ENCODE results near the gene FGGY.

Gene FGGY

DNA sequence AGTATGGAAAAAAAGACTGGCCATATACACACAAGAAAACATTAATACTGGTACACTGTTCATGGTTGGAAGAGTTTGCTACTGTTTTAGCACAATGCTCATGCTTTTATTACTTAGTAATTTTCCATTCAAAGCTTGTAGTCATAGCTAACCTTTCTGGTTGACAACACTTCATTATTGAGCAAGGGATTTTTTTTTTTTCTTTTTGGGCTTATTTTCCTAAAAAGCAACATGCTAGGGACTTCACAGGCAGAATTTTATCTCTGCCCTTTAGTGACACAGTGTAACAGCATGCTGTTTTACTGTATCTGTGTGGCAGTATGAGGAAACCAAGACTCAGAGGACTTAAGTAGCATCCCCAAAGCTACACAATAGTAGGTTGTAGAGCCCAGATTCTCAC is 58.5 kb downstream of the FGGY start:
- DNase-seq, result no peak

DNA sequence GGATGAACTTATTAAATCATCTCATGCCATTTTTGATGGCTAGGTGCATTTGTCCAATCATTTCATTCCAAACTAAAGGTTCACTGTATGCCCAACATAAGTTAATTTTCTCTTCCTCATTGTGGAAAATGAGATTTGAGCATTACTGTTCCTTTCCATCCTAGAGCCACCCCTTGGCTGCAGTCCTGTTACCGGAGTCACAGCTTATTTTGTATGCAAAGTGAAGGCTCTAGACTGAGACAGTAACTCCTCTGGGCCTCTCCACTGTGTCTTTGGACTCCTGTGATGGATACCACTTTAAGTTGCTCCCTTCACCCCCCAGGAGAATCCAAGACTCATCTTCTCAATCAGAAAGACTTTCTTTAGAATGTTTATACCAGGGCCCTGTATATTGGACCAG is 59.7 kb downstream of the FGGY start:
- no peak for DNase-seq

DNA sequence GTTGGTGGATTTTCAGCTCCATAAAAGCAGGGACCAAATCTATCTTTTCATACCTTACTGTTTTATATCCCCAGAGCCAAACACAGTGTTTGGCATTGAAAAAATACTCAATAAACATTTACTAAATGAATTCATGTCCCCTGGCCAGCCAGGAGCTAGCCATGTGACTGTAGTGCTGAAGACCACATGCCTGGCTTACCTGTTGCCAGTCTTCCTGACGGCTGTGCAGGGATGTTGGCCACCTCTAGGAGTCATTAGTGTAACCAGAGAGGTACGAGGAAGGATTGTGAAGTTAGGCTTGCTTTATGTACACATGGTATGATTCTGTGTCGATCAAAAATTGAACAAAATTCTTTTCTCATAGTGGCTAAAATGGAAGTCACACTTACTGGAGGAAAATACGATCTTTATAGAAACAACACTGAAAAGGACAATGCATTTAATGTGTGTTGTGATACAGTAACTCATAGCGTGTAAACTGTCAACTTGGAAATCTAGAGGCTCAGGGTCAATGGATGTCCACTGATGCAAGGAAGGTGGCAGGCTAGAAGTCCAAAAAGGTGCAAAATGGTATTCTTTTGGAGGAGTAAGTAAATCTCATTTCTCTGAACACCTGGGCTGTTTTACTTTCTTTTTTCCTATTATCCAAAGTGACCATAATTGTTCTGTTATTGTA is 60.9 kb downstream of the FGGY start:
- no peak for DNase-seq

DNA sequence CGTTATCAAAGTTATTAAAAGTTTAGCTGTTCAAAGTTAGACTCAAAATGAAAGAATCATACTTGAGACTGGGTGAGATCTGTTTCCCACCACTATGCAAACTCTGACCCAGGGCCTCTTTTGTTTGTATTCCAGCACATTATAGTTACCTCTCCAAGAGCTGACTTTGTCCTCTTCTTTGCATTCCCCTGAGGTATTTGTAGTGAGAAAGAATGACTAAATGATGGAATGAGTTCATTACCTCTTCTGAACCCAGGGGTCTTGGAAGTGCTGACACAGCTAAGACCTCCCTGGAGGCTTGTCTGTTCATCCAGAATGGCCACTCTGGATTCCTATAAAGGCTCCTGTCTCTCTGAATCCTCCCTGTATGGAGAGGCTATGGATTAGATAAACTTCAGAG is 62.4 kb downstream of the FGGY start:
- DNase-seq, result no peak

DNA sequence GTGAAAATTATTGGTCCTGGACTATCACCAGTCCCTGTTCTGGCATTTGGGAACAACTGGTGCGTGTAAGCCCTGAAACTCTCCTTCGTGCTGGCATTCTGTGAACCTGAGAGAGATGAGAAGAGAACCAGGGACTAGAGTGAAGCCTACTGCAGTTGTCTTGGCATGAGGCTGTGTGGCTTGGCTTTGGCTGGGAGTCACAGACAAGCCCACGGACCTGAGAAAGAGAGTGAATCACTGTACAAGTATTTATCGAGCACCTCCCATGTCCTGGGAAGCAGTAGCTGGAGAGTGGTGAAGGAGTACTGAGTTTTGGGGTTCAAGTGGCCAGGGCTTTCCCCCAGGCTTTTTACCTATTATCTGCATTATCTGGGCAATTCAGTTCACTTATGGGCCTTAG is 63.3 kb downstream of the FGGY start:
- no peak for DNase-seq

DNA sequence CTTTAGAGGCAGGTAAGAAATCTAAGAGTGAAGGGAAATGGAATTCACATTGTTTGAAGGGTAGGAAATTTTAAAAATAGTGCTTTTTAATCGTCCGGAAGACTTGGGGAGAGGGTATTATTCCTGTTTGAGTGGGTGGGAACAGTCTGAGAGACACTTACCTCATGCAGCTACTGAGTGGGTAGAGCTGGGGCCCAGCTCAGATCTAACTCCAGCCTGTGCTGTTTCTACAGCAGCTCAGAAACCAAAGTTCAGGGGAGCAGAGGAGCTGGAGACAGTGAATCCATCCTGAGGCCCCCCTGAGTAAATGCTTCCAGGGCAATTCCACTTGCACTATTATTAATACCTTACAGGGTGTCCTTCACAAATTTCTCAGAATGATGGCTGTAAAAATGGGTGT is 63.8 kb downstream of the FGGY start:
- no peak for DNase-seq

DNA sequence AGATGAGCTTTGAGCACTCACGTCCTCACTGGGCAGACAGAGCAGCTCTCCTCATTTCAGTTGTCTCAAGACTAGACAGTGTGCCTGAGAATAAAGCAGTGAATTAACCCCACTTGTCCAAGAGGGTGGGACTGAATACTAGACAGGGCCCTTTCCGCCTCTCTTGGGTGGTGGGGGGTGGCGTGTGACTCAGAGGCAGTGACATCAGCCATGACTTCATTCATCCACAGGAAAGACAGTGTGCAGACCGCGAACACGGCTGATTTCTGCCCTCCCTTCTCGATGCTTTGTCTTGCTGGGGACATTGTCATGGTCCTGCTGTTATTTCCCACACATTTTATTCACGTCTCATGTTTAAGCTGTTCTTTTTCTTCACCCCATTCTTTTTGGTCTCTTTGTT is 64.9 kb downstream of the FGGY start:
- no peak for DNase-seq

DNA sequence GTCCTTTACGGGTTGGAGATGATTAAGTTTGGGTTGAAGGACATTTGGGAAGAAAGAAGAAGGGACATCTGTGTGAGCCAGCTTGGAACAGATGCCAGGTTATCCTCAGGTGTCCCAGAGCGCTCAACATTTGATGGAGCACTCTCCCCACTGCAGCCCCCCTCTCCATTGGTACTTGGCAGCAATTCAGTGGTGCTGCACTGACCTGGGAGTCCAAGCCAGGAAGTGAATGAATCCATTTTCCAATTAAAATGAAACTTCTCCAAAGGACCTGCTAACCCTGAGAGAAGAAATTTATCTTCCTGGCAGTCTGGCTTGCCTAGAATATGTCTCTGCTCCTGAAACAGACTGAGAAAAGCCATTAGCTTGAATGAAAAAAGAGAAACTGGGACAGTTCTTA is 67.1 kb downstream of the FGGY start:
- DNase-seq, result no peak

DNA sequence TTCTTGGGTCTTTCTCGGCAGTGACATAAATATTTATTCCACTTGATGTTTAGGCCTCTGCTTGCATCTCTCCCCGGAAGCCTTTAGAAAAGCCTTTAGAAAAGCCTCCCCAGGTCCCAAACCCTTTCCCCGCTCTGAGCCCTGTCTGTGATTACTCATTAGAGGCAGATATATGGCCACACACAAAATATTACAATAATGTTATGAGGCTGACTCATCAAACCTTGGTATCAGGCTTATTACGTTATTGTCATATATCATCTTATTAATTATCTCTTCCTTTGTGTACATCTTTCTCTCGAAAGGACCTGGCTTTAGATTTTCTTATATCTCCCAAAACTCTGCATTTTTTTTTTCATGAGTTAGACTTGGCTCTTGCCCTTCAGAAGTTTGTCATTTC is 69.5 kb downstream of the FGGY start:
- DNase-seq, result no peak

DNA sequence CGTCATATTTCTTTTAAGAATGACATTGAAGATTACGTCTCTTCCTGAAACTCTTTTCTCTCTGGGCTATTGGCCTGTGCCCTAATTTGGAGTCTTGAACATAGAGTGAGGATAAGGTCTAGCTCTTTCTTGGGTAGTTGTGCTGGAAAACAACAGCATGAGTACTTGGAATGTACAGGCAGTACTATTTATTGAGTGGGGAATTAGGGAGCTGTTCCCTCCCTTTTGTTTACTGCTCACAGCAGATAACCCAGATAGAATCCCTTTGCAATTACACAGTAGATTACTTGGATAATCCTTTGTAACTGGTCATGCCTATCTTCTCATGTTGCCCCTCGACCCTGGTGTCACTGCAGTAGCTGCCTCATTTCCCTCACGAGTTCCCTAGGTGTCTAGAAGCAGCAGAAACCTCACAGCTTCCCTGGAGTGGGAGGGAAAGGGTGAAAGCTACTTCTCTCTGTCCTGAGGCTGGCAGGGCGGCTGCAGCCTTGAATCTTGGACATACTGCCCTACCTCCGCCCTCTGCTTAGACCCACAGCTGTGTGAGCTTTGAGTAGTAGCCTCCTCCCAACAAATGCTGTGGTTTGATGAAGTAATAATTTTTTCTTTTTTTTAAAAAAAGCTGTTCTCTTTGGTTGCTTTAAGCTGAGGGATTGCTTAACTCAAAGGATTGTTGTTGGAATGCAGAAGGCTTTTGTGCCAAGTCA is 70.6 kb downstream of the FGGY start:
- DNase-seq, result no peak

DNA sequence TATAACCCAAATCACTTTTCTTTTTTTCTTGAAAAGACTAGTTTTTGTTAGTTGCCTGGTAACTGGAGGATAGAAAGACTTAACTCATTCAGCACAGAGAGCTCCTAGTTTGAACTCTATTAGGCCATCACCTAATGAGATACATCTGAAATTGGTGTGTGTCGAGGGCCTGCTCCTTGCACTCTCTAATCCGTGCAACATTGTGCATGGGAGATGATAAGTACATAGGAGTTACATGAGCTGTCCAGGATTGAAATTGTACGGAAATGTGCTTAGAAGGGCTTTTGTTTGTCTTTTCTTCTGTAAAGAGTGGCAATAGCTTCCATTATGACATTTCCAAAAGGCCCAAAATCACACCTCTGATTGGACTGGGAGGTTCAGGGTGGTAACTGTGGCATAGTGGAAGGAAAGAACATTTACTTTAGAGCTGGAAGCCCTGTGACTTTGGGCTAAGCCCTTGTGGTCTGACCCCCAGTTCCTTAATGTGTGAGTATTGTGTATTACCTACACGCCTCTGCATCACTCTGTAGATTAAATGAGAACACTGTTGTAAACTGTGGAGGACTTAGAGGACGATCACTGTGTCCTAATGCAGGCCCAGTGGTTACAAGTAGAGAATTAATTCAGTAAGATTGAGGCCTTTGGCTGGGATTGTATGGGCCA is 71.2 kb downstream of the FGGY start:
- no peak for DNase-seq

DNA sequence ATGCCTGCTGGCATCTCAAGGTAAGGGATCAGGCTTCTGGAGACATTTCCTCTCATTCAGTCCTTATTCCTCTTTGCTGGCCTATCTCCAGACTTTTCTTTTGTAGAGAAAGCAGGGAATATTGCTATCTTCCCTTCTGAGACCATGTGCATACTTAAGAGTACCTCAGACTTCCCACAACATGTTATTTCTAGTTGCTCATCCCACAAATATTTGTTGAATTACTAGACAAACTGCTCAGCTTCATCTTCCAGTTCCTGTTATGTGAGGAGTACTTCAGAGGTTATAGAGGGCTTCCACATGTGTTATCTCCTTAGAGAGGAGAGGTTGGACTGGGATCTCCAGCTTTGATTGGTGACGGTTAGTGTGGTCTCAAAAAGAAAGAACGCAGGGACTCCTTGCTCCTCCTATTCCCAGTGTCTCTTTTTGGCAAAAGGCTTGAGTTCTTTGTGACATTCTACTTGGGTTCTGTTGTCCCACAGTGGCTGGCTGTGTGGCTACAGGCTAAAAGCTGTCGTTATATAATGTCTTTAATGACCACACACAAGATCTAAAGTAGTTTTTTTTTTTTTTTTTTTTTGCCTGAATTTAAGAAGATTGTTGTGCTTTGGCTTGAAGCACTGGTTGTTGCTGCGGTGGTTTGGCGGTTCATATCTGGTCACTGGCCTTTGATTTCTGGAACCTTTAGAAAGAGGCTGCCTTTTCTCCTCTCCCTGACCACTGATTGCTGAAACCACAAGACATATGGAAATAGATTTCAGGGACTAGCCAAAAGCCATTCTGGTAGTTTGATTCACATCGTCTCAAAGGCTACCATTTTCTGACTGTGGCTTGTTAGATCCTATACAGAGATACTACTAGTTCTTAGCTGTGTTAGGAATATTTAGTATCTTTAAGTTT is 78.7 kb downstream of the FGGY start:
- no peak for DNase-seq

DNA sequence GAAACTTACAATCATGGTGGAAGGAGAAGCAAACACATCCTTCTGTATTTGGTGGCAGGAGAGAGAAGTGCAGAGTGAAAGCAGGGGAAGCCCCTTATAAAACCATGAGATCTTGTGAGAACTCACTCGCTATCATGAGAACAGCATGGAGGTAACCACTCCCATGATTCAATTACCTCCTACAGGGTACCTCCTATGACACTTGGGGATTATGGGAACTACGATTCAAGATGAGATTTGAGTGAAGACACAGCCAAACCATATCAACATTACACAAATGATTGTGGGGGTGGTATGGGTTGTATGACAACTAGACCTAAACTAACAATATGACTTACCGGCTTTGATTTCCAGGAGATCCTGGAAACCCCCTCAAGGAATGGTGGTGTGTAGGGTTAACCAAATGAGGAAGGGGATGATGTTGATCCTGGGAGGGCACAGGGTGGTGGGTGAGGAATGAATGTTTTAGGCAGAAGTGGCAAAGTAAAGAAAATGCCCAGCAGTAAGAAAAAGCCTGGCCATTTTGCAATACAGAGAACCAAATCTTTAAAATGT is 80.5 kb downstream of the FGGY start:
- no peak for DNase-seq

DNA sequence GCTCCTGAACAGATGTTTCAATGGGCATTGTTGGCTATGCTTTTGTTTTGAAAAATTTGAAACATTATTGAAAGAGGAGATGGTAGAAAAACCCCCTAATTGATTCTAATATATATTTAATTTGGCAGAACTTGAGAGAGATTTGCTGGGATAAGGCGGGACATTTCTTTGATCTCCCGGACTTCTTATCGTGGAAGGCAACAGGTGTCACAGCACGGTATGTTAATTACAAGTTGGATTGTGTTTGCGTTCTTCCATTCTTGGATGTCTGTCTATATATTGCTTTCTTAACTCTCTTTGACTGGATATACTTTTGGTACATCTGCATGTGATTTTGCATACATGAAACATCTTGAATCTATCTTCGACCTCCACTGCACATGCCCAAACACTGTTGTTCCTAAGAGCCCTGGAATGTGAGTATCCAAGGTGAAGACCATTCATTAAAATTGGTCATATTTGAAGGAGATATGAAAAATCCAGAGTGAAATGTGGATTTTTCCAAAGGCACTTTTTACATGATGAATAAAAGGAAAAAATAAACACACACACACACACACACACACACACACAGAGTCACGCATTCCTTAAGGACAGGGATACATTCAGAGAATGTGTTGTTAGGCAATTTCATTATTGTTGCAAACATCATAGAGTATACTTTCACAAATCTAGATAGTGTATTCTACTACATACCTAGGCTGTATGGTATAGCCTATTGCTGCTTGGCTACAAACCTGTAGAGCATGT is 81.9 kb downstream of the FGGY start:
- DNase-seq, result no peak

DNA sequence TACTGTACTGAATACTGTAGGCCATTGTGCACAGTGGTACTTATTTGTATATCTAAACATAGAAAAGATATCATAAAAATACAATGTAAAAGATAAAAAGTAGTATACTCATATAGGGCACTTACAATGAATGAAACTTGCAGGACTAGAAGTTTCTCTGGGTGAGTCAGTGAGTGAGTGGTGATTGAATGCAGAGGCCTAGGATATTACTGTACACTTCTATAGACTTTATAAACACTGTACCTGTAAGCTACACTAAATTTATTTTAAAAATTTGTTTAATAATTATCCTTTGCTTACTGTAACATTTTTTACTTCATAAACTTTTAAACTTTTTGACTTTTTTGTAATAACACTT is 82.5 kb downstream of the FGGY start:
- DNase-seq, result no peak

DNA sequence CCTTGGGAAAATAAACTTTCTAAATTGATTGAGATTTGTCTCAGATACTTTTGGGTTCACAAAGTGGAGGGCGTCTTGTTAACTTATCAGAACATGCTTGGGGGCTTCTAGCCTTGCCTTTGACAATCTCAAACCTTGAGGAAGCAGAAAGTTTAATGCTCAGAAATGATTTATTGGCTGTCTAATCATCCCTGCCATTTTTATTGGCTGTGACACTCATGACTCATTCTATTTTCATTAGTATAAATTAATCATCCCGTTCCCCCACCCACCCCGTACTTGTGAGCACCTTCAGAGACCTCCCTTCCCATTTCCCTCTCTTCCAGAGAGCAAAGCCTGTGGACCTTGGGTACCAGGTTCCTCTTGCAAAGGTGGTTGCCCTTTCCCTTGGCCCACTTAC is 87.1 kb downstream of the FGGY start:
- no peak for DNase-seq

DNA sequence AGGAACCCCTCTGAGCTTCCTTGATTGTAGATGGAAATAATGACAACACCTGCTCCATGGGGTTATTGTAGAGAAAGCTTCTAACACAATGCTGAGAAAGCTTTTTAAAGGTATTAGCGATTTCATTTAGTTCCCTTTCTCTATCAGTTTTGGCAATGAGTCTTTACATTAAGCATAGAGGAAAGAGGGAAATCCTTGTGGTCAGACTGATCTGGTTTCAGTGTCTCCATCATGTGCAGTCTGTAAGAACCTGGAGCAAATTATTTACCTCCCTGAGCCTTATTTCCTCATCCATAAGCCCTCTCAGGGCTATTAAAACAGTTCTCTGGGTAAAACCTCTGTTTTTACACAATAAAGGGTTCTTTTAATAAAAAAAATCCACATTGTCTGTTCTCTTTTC is 87.5 kb downstream of the FGGY start:
- DNase-seq, result peak; percentile 9 to 44

DNA sequence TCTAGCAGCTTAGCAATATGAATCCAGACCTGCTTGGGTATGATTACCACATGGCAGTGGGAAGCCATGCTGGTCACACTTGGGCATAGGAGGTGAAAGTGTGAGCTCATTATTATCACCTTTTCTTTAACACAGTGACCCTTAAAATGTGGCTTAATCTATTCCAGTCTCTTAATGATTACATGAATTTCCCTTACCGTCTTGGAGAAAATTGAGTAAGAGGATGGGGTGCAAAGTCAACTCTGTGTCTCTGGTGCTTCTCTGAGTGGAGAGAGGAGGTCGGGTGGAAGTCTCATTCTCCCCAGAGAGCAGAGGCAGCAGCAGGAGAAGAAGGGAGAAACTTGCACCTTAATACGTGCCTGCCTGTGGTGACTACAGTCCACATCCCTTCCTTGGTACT is 91.3 kb downstream of the FGGY start:
- DNase-seq, result no peak

DNA sequence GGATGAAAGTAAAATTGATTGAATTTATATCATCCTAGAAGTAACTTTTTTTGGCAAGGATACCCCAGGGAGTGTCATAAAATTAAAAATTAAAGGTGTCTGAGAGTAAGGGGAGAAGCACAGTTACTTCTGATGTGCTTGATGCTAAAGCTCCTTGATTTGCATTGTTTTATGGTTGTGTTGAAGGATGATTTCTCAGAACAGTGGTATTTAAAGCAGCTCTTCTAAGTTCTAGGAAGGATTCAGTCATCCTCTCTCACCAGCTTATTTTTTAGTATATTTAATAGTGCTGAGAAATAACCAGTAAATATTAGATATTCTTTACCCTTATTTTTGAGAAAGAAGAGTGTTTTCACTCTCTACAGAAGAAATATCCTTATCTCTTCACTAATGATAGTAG is 93.0 kb downstream of the FGGY start:
- no peak for DNase-seq

DNA sequence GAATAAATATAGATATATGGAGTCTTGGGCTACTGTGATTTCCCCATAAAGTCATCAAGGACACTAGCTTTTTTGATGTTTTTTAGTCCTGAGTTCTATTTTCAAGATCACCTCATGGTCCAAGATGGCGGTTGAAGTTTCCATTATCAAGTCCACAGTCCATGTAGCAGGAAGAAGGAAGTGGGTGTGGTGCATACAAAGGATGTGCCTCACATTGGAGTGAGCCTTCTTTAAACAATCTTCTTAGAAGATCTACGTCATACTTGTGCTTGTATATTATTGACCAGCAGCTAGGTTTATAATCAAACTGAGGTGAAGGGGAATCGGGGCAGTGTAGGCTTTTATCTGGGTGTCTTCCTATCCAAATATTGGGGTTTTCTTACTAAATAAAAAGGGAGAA is 93.4 kb downstream of the FGGY start:
- DNase-seq, result no peak

DNA sequence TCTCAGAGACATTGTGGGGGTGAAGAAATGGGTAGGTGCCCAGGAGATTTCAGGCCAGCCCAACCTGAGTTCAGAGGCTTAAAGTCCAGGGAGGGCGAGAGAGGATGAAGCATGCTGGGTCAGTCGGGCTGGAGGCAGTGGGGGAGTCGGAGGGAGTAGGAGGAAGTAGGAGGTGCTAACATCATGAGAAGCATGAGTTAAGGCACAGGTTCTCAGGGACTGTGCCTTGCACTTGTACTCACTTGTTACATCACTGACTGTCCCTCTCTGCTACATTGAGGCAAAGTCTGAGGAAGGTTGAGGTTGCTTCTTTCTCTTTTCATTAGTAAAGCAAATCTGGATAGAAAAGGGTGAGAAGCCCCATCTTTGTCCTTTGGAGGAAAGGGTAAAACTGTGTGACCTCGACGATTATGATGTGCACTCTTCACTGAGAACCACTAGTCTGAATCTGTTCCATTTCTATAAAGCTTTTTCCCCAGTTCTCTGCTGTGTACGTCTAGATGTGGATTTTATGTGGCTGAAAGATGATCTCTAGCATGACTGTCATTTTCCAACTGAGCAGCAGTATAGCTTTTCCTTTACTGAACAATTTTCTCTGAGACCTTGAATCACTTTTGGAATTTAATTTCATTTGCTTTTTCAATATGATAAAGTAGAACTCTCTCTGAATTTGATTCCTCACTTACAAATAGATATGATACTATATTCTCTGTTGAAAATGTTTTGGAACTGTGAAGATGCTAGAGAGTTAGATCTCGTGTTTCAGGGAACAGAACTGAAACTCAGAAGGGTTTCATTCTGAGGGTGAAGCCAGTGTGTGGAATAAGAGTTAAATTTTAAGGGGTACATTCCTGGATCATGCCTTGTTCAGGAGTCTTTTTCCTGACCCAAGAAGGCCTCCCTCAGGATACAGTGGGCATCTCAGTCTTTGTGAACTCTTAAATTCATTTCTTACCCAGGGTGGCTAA is 94.6 kb downstream of the FGGY start:
- DNase-seq, result no peak
